Measurements from ENCODE around the gene PAPOLG. TPM values are rescaled to one million over a fixed set of nuclear protein-coding genes. Genes with fewer than 3 reads are reported as not detected.
"Not testable (repeated sequence)": the region's sequence is repeated elsewhere in the genome, so short reads cannot be mapped to it uniquely, and the experiment has no call there.

The PAPOLG gene
- total RNA-seq, 2 experiments from 2014 or later, result 13.2 to 13.8 TPM

DNA sequence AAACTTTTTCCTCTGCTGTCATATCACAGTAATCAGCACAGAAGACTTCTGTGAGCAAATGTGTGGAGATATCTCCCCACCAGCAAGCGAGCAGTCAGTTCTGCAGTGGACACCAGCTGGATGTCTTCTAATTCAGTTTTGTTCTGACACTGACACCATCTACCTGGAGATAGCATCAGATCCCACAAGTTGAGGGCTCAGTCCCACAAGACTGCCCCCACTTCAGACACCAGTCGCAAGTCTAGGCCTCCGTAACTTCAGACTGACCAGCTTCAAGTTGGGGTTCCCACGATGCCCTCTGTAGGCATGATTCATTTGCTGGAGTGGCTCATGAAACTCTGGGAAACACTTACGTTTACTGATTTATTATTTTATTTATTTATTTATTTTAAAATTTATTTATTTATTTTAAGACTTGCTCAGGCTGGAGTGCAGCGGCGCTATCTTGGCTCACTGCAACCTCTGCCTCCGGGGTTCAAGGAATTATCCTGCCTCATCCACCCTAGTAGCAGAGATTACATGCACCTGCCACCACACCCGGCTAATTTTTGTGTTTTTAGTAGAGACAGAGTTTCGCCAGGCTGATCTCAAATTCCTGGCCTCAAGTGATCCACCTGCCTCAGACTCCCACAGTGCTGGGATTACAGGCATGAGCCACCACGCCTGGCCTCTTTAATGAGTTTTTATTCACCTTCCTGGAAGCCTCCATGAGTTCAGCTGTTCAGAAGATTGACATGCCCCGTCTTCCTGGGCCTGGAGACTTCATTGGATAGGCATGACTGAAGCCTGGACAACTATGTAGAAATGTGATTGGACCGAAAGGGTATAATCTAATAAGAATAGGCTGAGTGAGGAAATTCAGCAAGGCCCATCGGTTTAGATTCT is 55.7 kb downstream of the PAPOLG start:
- H3K27ac Mint-ChIP-seq, result no peak overlapping the region
- H3K36me3 Mint-ChIP-seq (ENCODE audit: low read depth), result no peaks in the 10 kb centered on the region
- H3K27me3 Mint-ChIP-seq, result no peaks in the 10 kb centered on the region
- ChIA-PET POLR2A (interaction anchor here (1.2 to 1.8 kb wide), 2 partner anchors 8 to 102 kb away, joined by 3 to 4 read pairs; no protein-coding TSS in a partner anchor), CTCF (interaction anchor here (0.9 kb wide), 1 partner anchor 67 kb away, joined by 3 read pairs; no protein-coding TSS in a partner anchor)
- no peak for ATAC-seq
- no peaks in the 10 kb centered on the region for H3K9me3 Mint-ChIP-seq
- TF ChIP-seq, protein P1, sequence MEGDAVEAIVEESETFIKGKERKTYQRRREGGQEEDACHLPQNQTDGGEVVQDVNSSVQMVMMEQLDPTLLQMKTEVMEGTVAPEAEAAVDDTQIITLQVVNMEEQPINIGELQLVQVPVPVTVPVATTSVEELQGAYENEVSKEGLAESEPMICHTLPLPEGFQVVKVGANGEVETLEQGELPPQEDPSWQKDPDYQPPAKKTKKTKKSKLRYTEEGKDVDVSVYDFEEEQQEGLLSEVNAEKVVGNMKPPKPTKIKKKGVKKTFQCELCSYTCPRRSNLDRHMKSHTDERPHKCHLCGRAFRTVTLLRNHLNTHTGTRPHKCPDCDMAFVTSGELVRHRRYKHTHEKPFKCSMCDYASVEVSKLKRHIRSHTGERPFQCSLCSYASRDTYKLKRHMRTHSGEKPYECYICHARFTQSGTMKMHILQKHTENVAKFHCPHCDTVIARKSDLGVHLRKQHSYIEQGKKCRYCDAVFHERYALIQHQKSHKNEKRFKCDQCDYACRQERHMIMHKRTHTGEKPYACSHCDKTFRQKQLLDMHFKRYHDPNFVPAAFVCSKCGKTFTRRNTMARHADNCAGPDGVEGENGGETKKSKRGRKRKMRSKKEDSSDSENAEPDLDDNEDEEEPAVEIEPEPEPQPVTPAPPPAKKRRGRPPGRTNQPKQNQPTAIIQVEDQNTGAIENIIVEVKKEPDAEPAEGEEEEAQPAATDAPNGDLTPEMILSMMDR (IDR thresholded peaks at IDR 0.05), result no peak
- no peak overlapping the region for H3K4me3 Mint-ChIP-seq
- DNase-seq, result no peak
- intact Hi-C loops (cut with micrococcal nuclease), result no loop called here
- H3K4me1 Mint-ChIP-seq (ENCODE audit: low read depth), result peaks cover 37% of the 10 kb centered on the region

DNA sequence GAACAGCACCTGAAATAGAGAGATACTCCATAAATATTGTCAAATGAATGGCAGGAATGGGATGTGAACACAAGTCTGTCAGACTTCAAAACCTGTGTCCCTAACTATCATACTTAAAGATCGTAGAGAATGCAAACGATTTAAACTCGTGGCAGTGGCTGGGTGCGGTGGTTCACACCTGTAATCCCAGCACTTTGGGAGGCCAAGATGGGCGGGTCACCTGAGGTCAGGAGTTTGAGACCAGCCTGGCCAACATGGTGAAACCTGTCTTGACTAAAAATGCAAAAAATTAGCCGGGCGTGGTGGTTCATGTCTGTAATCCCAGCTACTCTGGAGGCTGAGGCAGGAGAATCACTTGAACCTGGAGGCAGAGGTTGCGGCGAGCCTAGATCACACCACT is 61.1 kb downstream of the PAPOLG start:
- not testable (repeated sequence) for DNase-seq; H3K9me3 Mint-ChIP-seq; H3K4me3 Mint-ChIP-seq; ATAC-seq; H3K27me3 Mint-ChIP-seq; H3K27ac Mint-ChIP-seq; H3K36me3 Mint-ChIP-seq (ENCODE audit: low read depth)
- CTCF ChIA-PET, result interaction anchor here (1.0 to 8.6 kb wide), 9 partner anchors 11 to 182 kb away, joined by 3 to 67 read pairs (median 6); partner anchors contain the start of gene REL
- H3K4me1 Mint-ChIP-seq (ENCODE audit: low read depth), result peaks cover 50% of the 10 kb centered on the region
- intact Hi-C loops (cut with micrococcal nuclease), result loop anchor here (5.0 kb wide), 1 partner anchor 80 kb away; no protein-coding TSS in a partner anchor
- POLR2A ChIA-PET, result interaction anchor here (0.9 to 4.8 kb wide), 5 partner anchors 9 to 65 kb away, joined by 3 to 31 read pairs (median 4); partner anchors contain the start of gene REL

DNA sequence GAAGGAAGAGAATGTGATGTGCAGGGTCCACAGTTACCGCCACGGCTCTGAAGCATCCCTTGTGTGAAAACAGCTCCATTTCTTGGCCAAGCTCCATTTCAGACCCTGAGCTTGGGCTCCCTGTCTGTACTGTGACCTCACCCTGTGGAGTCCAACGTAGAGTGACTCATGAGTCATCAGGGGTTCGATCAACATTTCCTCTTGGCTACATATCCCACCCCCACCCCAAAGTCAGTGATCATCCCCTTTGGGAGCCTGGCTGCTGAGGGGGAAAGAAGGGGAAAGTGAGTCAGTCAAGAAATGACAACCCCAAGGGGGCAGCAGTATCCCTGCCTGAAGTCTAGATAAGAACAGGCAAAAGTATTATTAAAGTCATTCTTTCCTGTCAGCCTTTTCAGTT is 62.2 kb downstream of the PAPOLG start:
- TF ChIP-seq, protein P1 (IDR thresholded peaks at IDR 0.05), result peak; percentile 42
- peak overlapping the region; percentile 36 for H3K4me3 Mint-ChIP-seq
- DNase-seq (peak; percentile 85), ATAC-seq (peak; percentile 44)
- H3K9me3 Mint-ChIP-seq, result no peaks in the 10 kb centered on the region
- peak overlapping the region; percentile 99 for H3K27ac Mint-ChIP-seq
- H3K36me3 Mint-ChIP-seq (ENCODE audit: low read depth), result peaks cover 7% of the 10 kb centered on the region
- intact Hi-C loops (cut with micrococcal nuclease), result loop anchor here (2.0 to 5.0 kb wide), 2 partner anchors 63 to 79 kb away; partner anchors contain the start of gene REL
- H3K4me1 Mint-ChIP-seq (ENCODE audit: low read depth), result peaks cover 50% of the 10 kb centered on the region
- ChIA-PET POLR2A (interaction anchor here (0.6 to 4.8 kb wide), 8 partner anchors 11 to 1057 kb away, joined by 3 to 31 read pairs (median 5); partner anchors contain the start of gene REL), CTCF (interaction anchor here (0.7 to 8.6 kb wide), 15 partner anchors 12 to 181 kb away, joined by 3 to 67 read pairs (median 4); partner anchors contain the start of genes PAPOLG and REL)
- H3K27me3 Mint-ChIP-seq, result no peaks in the 10 kb centered on the region

DNA sequence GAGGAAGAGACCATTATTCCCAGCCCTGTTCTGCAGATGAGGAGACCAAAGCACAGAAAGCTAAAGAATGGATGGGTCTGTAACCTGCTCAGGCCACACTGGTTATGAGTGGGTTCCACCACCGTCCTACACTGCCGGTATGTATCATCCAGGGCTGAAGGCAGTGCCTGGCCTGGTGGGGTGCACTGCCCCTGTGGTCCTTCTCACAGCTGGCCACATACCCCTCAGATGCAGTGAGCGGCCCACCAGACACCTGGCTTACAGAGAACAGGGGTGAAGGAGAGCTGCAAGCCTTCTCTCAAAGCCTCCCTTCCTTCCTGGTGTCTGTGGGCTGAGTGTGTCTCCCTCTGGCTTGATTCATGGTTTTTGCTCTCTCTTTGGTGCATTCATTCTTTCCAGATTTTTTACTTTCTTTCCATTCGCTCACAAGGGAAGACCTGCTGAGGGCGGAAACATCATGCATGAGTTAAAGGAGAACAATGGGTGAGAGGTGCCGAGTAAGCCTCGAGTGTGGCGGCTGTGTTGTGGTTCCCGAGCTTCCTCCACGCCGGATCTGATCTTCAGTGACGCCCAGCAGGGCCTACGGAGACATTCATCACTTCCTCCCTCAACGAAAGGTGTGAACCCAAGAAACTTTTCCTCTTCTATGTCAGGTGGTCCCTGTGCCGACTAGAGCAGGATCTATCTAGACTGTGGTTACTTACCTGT is 63.2 kb downstream of the PAPOLG start:
- Mint-ChIP-seq H3K4me1 (ENCODE audit: low read depth) (peaks cover 50% of the 10 kb centered on the region), H3K9me3 (no peaks in the 10 kb centered on the region), H3K4me3 (peak overlapping the region; percentile 69), H3K36me3 (ENCODE audit: low read depth) (peaks cover 7% of the 10 kb centered on the region), H3K27ac (peak overlapping the region; percentile 99), H3K27me3 (no peaks in the 10 kb centered on the region)
- ChIA-PET CTCF (interaction anchor here (0.9 to 8.6 kb wide), 8 partner anchors 13 to 180 kb away, joined by 3 to 67 read pairs (median 10); partner anchors contain the start of gene REL), POLR2A (interaction anchor here (0.6 to 4.8 kb wide), 15 partner anchors 9 to 83 kb away, joined by 3 to 31 read pairs (median 3); partner anchors contain the start of gene REL)
- DNase-seq (peak; percentile 96), ATAC-seq (peak; percentile 87)
- intact Hi-C loops (cut with micrococcal nuclease), result loop anchor here (2.0 to 5.0 kb wide), 2 partner anchors 61 to 78 kb away; partner anchors contain the start of gene REL
- TF ChIP-seq, protein P1 (IDR thresholded peaks at IDR 0.05), result no peak

DNA sequence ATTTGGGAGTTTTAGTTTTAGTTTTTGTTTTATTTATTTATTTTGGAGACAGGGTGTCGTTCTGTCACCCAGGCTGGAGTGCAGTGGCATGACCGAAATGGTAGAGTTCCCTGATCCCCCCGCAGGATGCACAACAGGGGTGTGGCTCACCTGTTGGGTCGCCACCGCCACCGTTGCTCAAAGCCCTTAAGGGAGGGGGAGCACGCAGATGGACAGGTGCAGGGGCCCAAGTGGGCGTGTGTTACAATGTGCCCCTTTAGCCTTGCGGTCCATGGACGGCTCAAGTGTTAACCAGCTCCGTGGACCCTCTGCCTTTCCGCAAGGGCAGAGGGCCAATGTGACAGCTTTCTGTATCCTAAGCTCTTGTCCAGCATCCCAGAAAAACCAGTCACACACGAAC is 63.9 kb downstream of the PAPOLG start:
- peak overlapping the region; percentile 69 for H3K4me3 Mint-ChIP-seq
- POLR2A ChIA-PET, result interaction anchor here (0.6 to 4.8 kb wide), 12 partner anchors 9 to 67 kb away, joined by 3 to 31 read pairs (median 3); partner anchors contain the start of gene REL
- no peaks in the 10 kb centered on the region for H3K9me3 Mint-ChIP-seq
- peaks cover 50% of the 10 kb centered on the region for H3K4me1 Mint-ChIP-seq (ENCODE audit: low read depth)
- H3K27ac Mint-ChIP-seq, result peak overlapping the region; percentile 99
- CTCF ChIA-PET, result interaction anchor here (1.6 to 8.6 kb wide), 4 partner anchors 12 to 179 kb away, joined by 10 to 67 read pairs (median 28); partner anchors contain the start of gene REL
- ATAC-seq (no peak), DNase-seq (no peak)
- H3K36me3 Mint-ChIP-seq (ENCODE audit: low read depth), result peaks cover 7% of the 10 kb centered on the region
- no peaks in the 10 kb centered on the region for H3K27me3 Mint-ChIP-seq
- intact Hi-C loops (cut with micrococcal nuclease), result loop anchor here (2.0 to 5.0 kb wide), 2 partner anchors 61 to 77 kb away; partner anchors contain the start of gene REL
- TF ChIP-seq, protein P1 (IDR thresholded peaks at IDR 0.05), result no peak
